Stimulated activated naive CD4-positive, alpha-beta T cell (primary cell): ENCODE data around the gene SLC35E4.
"Not testable (repeated sequence)": the region's sequence is repeated elsewhere in the genome, so short reads cannot be mapped to it uniquely, and the experiment has no call there.

Source experiments
- DNase-seq, 6 experiments: peaks; one replicate each; lab custom pipeline; 2025; lab: John Stamatoyannopoulos, UW

Gene SLC35E4

DNA sequence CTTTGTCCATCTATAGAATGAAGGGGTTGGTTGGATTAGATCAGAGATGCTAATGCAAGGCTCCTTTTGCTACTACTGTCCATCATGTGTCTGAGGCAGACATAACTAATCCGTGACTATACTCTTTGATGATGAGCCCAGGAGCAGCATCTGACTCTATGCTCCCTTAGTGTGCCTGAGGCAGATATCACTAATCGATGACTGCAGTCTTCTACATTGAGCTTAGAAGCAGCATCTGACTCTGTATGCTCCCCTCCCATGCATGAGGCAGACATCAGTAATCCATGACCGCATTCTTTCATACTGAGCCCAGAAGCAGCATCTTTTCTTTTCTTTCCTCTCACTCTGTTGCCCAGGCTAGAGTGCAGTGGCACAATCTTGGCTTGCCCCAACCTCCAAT is 24.4 kb upstream of the SLC35E4 start:
- DNase-seq, result no peak

DNA sequence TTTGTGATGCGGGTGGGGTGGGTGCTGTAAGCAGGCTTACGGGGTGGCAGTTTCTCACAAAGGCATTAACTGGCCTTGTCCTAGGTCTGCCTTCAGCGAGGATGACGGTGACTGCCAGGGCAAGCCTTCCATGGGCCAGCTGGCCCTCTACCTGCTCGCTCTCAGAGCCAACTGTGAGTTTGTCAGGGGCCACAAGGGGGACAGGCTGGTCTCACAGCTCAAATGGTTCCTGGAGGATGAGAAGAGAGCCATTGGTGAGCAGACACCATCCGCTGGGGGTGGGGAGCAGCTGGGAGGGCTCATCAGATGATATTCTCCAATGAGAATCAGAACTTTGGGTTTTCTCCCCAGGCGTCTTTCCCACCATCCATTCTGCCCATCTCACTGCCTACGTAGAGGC is 22.8 kb upstream of the SLC35E4 start:
- DNase-seq, result no peak

DNA sequence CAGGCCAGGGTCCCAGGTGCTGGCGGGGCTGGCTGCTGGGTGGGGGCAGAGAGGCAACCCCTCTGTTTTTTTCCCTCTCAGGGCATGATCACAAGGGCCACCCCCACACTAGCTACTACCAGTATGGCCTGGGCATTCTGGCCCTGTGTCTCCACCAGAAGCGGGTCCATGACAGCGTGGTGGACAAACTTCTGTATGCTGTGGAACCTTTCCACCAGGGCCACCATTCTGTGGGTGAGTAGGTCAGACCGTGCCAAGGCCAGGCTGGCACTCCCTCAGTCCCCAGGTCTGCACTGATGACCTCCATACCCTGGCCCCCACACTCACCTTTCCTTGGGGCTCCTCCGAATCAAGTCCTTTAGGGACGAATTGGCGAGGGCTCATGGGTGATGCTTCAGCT is 21.3 kb upstream of the SLC35E4 start:
- DNase-seq, result no peak

DNA sequence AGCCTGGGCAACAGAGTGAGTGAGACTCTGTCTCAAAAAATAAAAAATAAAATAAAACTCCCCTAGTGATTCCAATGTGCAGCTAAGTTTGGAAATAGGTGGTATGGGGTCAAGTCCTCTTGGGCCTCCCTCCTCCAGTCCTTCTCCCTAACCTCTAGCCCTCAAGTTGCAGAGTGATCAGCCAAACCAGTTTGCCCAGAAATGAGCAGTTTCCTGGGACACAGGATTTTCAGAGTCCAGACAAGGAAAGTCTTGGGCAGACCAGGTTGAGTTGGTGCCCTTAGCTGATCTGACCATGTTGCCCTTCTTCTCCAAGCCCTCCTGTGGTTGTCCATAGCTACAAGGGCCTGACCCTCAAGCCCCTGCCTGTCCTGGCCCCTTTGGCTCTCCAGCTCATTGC is 20.7 kb upstream of the SLC35E4 start:
- no peak for DNase-seq

DNA sequence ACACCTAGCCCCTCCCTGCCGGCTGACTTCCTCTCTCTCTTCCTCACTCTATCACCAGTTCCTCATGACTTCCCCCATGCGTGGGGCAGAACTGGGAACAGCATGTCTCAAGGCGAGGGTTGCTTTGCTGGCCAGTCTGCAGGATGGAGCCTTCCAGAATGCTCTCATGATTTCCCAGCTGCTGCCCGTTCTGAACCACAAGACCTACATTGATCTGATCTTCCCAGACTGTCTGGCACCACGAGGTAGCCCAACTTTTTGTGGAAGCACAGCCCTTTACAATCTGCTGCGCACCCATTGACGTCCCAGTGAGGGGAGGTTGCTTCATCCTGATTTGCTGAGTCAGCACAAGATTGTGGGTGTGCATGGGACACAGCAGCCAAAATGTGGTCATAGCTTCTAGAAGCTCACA is 20.0 kb upstream of the SLC35E4 start:
- DNase-seq, result no peak

DNA sequence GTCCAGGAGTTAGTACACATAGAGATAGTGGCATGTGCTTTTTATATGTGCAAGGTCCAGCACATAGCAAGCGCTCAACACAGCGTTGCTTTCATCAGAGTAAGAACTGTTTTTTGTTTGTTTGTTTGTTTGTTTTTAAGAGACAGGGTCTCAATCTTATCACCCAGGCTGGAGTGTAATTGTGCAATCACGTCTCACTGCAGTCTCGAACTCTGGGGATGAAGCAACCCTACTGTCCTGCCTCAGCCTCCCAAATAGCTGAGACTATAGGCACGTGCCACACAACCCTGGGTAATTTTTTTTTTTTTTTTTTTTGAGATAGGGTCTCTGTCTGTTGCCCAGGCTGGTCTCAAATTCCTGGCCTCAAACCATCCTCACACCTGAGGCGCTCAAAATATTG is 17.8 kb upstream of the SLC35E4 start:
- no peak for DNase-seq

DNA sequence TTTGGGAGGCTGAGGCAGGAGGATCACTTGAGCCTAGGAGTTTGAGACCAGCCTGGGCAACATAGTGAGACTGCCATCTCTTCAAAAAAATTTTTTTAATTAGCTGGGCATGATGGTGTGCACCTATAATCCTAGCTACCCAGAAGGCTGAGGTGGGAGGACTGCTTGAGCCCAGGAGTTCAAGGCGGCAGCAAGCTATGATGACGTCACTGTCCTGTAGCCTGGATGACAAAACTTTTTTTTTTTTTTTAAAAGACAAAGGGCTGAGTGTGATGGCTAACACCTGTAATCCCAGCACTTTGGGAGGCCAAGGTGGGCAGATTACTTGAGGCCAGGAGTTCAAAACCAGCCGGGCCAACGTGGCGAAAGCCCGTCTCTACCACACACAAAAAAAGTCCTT is 15.7 kb upstream of the SLC35E4 start:
- not testable (repeated sequence) for DNase-seq

DNA sequence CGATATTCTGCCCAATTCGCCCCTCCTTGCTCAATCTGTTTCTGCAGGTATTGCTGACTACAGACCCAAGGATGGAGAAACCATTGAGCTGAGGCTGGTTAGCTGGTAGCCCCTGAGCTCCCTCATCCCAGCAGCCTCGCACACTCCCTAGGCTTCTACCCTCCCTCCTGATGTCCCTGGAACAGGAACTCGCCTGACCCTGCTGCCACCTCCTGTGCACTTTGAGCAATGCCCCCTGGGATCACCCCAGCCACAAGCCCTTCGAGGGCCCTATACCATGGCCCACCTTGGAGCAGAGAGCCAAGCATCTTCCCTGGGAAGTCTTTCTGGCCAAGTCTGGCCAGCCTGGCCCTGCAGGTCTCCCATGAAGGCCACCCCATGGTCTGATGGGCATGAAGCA is 9.2 kb upstream of the SLC35E4 start:
- no peak for DNase-seq

DNA sequence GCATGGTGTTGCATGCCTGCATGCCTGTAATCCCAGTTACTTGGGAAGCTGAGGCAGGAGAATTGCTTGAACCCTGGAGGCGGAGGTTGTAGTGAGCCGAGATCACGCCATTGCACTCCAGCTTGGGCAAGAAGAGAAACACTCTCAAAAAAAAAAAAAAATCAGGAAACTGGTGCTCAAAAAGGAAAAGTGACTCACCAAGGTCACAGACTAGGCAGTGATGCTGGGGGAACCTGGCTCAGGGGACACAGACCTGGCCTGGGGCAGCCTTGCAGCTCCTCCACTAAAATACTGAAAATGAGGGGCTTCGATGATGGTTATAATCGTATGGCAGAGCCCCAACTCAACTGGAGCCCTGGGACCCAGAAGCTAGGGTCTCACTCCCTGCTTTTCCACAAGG is 8.1 kb upstream of the SLC35E4 start:
- DNase-seq, result no peak

DNA sequence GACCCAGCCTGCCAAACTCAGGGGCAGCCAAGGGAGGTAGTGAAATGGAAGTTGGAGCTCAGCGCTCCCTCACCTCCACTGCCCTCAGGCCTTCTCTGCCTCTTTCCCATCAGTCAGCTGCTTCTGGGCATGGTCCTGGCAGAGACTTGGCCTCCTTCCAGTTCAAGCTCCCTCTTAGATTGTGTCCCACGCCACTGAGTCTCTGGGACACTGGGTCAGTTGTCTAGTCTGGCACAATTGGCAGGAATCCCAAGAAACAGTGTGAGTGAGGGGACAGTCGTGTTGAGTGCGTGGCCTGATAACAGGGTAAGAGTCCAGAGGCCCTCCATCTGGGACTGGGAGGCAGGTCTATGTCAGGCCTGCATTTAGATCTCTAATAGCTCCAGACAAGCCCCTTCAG is 7.1 kb upstream of the SLC35E4 start:
- no peak for DNase-seq

DNA sequence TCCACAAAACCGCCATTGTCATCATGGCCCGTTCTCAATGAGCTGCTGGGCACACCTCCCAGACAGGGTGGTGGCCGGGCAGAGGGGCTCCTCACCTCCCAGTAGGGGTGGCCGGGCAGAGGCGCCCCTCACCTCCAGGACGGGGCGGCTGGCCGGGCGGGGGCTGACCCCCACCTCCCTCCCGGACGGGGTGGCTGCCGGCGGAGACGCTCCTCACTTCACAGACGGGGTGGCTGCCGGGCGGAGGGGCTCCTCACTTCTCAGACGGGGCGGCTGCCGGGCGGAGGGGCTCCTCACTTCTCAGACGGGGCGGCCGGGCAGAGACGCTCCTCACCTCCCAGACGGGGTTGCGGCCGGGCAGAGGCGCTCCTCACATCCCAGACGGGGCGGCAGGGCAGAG is 4.1 kb upstream of the SLC35E4 start:
- not testable (repeated sequence) for DNase-seq

DNA sequence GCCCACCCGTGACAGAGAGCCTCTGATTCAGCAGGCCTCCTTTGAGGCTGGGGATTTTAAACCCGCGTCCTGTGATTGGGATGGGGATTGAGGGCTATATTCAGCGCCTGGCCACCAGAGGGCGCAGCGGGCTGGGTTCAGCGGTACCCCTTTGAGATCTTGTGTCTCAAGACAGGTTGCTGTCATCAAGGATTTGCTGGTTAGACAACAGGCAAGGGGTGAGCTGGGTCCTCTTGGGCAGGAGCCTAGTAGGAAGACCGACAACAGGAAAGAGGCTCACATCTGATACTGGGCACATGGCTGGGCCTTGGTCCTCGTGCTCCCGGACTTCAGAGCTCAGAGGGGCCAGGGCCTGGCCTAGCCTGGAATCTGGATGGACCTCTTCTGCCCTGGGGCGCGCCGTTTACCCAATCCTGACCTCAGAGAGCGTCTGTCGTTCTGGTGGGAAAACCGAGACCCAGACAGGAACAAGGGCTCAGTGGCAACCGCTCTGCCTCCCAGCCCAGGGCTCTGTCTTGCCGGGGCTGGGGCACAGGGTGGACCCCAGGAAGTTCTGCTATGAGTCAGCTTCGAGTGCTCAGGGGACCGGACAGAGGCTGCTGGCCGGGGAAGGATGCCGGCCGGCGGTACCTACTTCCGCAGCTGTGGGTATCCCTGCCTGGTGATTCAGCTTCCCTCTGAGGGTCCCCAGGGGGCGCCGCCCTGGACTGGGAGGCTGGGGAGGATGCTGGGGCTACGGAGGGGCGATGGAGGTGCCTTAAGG is 929 bp upstream of the SLC35E4 start:
- peak; percentile 70 to 91 (median 84) for DNase-seq

DNA sequence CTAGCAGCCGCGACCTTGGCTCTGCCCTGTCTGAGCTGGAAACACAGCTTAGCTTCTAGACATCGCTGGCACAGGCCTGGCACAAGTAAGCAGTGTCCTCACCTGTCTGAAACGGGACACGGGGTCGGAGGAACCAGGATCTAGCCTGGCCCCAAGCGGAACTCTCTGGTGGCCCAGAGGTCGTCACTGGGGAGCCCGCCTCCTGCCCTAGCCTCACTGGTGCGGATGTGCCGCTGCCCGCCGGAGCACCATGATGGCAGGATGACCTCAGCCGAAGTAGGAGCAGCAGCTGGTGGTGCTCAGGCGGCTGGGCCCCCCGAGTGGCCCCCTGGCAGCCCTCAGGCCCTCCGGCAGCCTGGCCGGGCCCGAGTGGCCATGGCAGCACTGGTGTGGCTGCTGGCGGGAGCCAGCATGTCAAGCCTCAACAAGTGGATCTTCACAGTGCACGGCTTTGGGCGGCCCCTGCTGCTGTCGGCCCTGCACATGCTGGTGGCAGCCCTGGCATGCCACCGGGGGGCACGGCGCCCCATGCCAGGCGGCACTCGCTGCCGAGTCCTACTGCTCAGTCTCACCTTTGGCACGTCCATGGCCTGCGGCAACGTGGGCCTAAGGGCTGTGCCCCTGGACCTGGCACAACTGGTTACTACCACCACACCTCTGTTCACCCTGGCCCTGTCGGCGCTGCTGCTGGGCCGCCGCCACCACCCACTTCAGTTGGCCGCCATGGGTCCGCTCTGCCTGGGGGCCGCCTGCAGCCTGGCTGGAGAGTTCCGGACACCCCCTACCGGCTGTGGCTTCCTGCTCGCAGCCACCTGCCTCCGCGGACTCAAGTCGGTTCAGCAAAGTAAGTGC is 871 bp downstream of the SLC35E4 start:
- peak in 3 of 6 experiments; percentile 11 to 45 (median 34) for DNase-seq

DNA sequence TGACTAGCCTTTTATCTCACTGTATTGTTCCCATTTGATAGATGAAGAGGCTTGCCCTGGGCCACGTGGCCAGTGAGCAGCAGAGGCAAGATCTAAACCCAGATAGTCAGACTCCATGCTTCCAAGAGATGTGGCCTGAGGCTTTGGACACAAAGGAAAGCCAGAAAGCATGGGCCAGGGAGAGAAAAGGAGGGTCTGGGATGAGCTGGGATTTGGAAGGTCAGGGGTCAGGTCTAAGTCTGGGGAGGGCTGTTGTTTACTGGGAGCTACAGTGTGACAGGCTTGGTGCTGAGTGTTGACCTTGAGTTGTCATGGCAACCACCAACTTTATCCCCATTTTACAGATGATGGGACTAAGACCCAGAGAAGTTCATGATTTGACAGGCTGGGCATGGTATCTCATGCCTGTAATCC is 2.1 kb downstream of the SLC35E4 start:
- no peak for DNase-seq

DNA sequence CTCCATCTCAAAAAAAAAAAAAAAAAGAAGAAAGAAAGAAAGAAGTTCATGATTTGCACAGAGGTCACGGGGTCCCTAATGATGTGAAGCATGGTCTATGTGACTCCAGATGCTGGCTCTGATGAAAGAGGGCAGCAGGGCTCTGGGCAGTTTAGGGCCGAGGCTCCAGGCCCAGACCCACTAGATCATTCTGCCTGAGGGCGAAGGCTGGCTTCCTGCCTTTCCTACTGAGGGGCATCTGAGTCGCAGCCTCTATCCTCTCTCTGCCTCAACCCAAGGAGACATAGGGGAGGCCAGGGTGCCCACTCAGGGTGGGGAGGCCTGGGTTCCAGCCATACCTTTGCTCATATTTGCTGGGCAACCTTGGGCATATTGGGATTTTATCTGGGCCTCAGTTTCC is 4.8 kb downstream of the SLC35E4 start:
- DNase-seq, result no peak

DNA sequence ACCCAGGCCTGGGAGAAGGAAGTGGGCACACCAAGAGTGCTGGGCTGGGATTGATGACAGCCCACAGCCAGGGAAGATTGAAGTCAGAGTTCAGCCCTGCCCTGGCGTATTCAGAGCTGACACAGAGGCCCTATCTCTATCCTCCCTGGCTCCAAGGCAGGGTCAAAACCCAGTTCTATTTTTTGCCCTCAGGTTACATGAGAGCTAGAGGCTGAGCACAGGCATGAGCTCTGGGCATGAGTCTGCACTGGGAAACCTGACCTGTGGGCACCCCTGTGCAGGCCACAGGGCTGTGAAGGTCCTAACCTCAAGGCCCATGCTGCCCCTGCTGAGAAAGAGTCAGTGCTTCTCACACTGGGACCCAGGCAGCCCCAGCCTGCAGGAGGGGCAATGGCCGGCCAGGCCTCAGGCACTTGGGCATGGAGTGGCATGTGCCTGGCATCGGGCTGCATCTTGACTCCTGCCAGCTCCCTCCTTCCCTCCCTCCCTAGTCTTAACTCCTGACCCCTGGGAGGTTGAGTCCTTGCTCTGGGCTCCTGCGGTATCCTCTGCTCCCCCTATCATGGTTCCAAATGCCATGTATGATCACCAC is 5.4 kb downstream of the SLC35E4 start:
- DNase-seq, result no peak

DNA sequence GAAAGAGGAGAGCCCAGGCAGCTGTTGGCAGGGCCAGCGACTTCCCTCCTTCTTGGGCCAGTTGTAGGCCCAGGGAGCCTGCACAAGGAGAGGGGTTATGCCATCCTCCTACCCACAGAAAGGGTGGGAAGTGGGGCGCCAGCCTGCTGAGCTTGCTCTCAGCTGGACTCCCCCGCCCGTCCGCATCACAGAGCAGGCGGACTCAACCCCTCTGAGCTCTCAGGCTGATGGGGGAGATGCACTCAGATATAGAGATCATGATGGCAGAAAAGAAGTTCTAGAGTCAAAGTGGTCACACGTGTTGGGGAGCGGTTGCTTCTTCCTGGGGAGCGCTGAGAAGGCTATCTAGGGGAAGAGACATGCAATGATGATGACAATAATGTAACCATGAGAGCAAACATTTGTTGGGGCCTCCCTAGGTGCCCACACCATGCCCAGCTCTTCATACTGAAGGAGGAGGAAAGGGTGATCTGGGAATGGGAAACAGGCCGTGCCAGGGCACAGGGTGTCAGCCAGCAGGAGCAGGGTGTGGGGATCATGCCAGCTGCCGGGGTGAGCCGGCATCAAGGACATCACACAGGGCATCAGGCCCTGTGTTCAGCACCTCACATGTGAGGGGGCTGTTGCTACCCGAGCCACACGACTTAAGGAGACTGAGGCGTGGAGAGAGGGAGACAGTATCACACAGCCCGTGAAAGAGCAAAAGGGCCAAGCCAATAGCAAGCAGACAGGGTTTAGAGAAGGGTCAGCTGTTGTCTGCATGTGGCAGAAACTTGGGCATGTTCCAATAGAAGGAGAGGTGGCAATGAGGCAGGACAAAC is 7.7 kb downstream of the SLC35E4 start:
- DNase-seq, result no peak

DNA sequence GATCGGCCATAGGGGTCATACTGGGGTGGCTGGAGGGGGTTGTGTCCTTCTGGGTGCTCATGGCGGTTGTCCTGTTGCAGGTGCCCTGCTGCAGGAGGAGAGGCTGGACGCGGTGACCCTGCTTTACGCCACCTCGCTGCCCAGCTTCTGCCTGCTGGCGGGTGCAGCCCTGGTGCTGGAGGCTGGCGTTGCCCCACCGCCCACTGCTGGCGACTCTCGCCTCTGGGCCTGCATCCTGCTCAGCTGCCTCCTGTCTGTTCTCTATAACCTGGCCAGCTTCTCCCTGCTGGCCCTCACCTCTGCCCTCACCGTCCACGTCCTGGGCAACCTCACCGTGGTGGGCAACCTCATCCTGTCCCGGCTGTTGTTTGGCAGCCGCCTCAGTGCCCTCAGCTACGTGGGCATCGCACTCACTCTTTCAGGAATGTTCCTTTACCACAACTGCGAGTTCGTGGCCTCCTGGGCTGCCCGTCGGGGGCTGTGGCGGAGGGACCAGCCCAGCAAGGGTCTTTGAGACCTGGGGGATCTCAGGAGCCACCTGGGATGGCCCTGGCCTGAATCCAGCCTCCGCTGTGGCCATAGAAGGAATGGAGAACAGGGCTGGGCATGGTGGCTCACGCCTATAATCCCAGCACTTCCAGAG is 11.1 kb downstream of the SLC35E4 start:
- DNase-seq, result no peak

DNA sequence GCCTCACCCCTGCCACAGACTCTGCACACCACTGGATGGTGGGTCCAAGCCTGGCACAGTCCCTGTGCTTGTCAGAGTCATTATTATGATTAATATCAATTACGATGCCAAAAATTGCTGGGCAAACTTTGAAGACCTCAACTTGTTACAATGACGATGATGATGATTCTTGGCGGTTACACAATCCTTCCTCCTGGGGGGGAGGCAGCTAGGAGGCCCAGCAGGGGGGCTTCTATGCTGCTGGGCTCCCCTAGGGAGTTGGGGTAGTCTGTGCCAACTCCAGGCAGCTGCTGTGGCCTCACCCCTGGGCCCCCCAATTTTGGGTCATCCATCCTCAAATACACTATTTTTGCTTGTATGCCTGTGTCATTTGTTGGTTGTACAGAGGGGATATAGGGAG is 12.0 kb downstream of the SLC35E4 start:
- DNase-seq, result no peak

DNA sequence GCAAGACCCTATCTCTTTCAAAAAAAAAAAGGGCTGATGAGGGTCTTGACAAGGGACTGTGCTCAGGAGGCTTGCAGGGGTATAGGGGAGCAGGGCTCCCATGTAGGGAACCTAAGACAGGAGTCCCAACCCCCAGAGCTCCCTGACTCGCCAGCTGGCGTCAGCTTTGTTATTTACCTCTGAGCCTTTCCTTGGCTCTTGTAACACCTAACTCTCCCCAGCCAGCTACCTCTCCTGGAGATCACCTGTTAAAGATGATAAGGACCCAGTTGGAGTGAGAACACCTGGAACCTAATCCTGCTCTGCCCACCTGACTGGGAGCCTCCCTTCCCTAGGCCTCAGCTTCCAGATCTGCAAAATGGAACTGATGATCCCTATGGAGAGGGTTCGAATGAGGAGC is 13.2 kb downstream of the SLC35E4 start:
- no peak for DNase-seq

DNA sequence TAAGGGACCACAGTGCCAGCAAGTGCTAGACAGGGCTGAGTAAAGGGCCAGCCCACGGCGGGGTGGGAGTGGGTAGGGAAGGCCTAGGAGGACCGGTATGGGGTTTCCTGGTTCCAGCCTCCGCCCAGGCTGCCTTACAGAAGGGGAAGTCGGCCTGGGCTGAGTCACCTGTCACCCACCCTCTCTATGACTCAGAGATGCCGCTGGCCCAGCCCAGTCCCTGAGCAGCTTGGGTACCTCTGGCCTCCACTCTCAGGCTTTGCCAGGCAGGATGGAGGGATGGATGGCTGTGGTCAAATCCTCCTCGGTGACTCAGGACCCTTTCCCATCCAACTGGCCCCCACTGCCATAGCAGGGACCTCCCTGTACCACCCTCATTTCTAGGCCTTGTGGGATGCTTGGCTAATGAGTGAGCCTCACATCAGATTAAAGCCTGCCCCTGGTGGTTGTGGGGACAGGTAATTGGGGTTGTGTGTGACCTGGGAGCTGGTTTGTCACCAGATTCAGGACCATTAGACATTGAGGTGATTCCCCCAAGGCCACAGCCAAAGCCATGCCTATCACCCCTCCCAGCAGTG is 13.9 kb downstream of the SLC35E4 start:
- no peak for DNase-seq
